ENCODE results near the gene JMJD8. TPM values are rescaled to one million over a fixed set of nuclear protein-coding genes. Genes with fewer than 3 reads are reported as not detected.

The JMJD8 gene
- total RNA-seq, 4 donors from 2014 or later: 22.8 to 81.8 (median 41.0) TPM

DNA sequence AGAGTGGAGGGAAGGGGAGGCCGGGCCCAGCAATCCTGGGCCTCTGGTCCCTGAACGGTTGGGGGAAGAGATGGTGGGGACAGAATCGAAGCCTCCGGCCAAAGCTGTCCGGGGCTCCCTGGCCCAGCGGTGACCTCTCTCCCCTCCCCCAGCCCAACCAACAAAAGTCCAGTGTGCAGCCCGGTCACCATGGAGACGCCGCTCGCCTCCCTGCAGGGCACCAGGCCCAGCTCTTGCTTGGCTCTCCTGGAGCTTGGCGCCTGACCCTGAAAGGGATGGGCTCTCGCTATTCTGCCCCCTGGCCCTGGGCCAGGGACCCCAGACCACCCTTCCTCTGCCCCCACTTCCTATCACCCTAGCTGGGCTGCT, 32.0 kb upstream of the JMJD8 start:
- no peak for ATAC-seq
- no peaks in the 10 kb centered on the region for H3K36me3 ChIP-seq
- in situ Hi-C loops (cut with MboI; ENCODE audit: low sequenced_read_pairs in 4 of 4) (no loop called here), intact Hi-C loops (cut with DNase I; ENCODE audit: low total_unique reads) (no loop called here)
- no peak overlapping the region for H3K27ac ChIP-seq
- DNase-seq: no peak
- H3K9me3 ChIP-seq: no peaks in the 10 kb centered on the region
- no peak for TF ChIP-seq POLR2A (IDR thresholded peaks at IDR 0.05)
- TF ChIP-seq, protein P1, sequence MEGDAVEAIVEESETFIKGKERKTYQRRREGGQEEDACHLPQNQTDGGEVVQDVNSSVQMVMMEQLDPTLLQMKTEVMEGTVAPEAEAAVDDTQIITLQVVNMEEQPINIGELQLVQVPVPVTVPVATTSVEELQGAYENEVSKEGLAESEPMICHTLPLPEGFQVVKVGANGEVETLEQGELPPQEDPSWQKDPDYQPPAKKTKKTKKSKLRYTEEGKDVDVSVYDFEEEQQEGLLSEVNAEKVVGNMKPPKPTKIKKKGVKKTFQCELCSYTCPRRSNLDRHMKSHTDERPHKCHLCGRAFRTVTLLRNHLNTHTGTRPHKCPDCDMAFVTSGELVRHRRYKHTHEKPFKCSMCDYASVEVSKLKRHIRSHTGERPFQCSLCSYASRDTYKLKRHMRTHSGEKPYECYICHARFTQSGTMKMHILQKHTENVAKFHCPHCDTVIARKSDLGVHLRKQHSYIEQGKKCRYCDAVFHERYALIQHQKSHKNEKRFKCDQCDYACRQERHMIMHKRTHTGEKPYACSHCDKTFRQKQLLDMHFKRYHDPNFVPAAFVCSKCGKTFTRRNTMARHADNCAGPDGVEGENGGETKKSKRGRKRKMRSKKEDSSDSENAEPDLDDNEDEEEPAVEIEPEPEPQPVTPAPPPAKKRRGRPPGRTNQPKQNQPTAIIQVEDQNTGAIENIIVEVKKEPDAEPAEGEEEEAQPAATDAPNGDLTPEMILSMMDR (IDR thresholded peaks at IDR 0.05 in 4 of 5, conservative IDR thresholded peaks at IDR 0.05 in 1 of 5): no peak
- H3K4me3 ChIP-seq: peak overlapping the region; percentile 32 to 86 (median 67)
- peaks cover 2 to 4% (median 3%) of the 10 kb centered on the region in 3 donors for H3K27me3 ChIP-seq
- peaks cover 19 to 34% of the 10 kb centered on the region in 2 donors for H3K4me1 ChIP-seq

DNA sequence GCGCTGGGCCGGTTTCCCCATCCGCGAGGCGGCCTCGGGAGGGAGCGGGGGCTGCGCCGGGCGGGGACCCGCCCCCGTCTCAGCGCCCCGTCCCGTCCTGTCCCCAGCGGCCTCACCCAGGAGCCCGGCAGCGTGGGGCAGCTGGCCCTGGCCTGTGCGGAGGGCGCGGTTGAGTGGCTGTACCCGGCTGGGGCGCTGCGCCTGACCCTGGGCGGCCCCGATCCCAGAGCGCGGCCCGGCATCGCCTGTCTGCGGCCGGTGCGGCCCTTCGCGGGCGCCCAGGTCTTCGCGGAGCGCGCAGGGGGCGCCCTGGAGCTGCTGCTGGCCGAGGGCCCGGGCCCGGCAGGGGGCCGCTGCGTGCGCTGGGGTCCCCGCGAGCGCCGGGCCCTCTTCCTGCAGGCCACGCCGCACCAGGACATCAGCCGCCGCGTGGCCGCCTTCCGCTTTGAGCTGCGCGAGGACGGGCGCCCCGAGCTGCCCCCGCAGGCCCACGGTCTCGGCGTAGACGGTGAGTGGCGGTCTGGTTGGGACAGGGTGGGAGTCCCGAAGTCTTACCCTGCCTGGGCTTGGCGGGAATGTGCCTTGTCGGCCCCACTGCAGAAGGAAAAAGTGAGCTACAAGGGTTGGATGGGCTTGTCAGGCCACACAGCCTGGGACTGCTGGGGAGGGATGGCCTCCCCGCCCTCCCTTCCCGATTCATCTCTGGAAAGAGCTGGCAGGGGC, 31.5 kb upstream of the JMJD8 start:
- Histone ChIP-seq H3K27ac (no peak overlapping the region), H3K4me3 (peak overlapping the region; percentile 64 to 86 (median 71)), H3K36me3 (no peaks in the 10 kb centered on the region), H3K4me1 (peaks cover 19 to 33% of the 10 kb centered on the region in 2 donors), H3K9me3 (no peaks in the 10 kb centered on the region), H3K27me3 (peaks cover 8 to 9% (median 9%) of the 10 kb centered on the region in 3 donors)
- DNase-seq (no peak), ATAC-seq (peak; percentile 8 to 14)
- intact Hi-C loops (cut with DNase I; ENCODE audit: low total_unique reads): no loop called here
- in situ Hi-C loops (cut with MboI; ENCODE audit: low sequenced_read_pairs in 4 of 4): no loop called here
- TF ChIP-seq, protein P1 (IDR thresholded peaks at IDR 0.05 in 4 of 5, conservative IDR thresholded peaks at IDR 0.05 in 1 of 5): no peak
- TF ChIP-seq POLR2A (IDR thresholded peaks at IDR 0.05): no peak

DNA sequence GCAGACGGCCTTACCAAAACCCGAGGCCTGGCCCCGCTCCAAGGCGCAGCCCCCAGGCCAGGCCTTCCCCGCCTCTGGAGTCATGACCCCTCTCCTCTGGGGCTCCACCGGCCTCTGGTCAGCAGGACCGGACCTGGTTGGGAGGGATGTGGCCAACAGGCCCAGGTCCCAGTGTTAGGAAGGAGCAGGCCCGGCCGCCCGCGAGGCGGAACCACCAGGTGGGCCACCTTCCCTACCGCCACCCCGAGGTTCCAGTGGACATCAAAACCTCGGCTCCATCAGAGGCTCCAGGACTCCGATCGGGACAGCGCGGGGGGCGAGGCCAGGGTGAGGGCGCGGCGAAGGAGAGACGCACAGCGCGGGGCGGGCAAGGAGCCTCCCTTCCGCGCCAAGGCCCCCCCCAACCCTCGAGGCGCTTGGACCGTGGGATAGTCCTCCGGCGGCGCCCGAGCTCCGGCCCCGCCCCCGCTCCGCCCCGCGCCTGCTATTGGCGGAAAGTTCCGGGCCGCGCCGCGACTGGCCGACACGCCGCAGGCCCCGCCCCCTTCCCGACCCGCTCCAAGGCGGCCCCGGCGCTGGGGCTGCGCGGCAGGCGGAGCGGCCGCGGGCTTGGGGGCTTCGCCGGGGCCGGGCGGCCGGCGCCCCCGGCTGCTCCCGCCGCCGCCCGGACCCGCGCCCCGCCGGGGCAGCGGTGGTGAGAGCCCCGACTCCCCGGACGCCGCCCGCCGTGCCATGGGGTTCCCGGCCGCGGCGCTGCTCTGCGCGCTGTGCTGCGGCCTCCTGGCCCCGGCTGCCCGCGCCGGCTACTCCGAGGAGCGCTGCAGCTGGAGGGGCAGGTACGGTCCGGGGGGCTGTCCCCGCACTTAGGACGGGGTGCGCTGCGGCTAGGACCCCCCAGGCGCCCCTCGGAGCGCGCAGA, 30.7 kb upstream of the JMJD8 start, which contains the start of gene METRN:
Gene METRN (plus strand): TSS at position 561 of the 919 bp plus-strand sequence. CDS start 172 bp downstream, at position 733.
- DNase-seq (peak; percentile 71 to 83), ATAC-seq (peak; percentile 85 to 94)
- intact Hi-C loops (cut with DNase I; ENCODE audit: low total_unique reads): no loop called here
- TF ChIP-seq POLR2A (IDR thresholded peaks at IDR 0.05): peak in 1 of 2 donors; percentile 21
- TF ChIP-seq, protein P1 (IDR thresholded peaks at IDR 0.05 in 4 of 5, conservative IDR thresholded peaks at IDR 0.05 in 1 of 5): no peak
- in situ Hi-C loops (cut with MboI; ENCODE audit: low sequenced_read_pairs in 4 of 4): no loop called here
- Histone ChIP-seq H3K27ac (no peak within 1 kb of the TSS), H3K36me3 (no peaks in the 10 kb centered on the region), H3K4me1 (peaks cover 12 to 25% of the 10 kb centered on the region in 2 donors), H3K4me3 (peak within 1 kb of the TSS; percentile 64 to 86 (median 71)), H3K9me3 (no peaks in the 10 kb centered on the region), H3K27me3 (peaks cover 15 to 17% (median 16%) of the 10 kb centered on the region in 3 donors)

DNA sequence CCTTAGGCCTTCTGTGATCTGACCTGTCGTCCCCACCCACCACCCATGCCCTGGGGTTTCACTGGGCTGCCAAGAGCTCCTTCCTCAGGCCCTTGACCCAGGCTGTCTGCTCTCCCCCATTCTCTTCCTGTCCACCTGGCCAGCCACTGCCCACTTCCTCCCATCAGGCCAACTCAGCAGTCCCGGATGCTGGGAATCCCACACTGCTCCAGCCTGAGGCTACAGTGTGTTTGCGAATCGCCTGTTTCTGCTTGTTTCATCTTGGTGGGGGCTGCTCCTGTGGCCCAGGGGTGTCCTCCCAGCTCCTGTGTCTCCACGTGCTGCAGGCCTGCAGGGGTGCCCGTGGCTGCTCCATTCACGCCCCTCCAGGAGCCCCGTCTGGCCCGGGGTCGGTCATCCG, 29.9 kb upstream of the JMJD8 start:
- DNase-seq (no peak), ATAC-seq (no peak)
- Histone ChIP-seq H3K4me3 (peak overlapping the region in 1 of 4 donors; percentile 46), H3K27ac (no peak overlapping the region), H3K27me3 (peaks cover 23 to 24% (median 24%) of the 10 kb centered on the region in 3 donors), H3K4me1 (peaks cover 11 to 18% of the 10 kb centered on the region in 2 donors), H3K9me3 (no peaks in the 10 kb centered on the region), H3K36me3 (no peaks in the 10 kb centered on the region)
- in situ Hi-C loops (cut with MboI; ENCODE audit: low sequenced_read_pairs in 4 of 4): no loop called here
- TF ChIP-seq POLR2A (IDR thresholded peaks at IDR 0.05): no peak
- TF ChIP-seq, protein P1 (IDR thresholded peaks at IDR 0.05 in 4 of 5, conservative IDR thresholded peaks at IDR 0.05 in 1 of 5): no peak
- intact Hi-C loops (cut with DNase I; ENCODE audit: low total_unique reads): no loop called here
